IPS DF 4.7 (cell line): ENCODE results near the gene WDR93.

ENCODE experiments used
- DNase-seq: peaks from one replicate; pipeline ENCODE4 v3.0.0-alpha.2; 2013; ENCODE audit warnings: low spot score; ENCODE audit errors: extremely low read depth

Gene WDR93

GRCh38 chr15:89690276-89691218 is at the start of gene WDR93, which contains the start of gene PEX11A:
Gene WDR93, plus strand, starts transcription at chr15:89690811. Its CDS starts 10,936 bp downstream, at chr15:89701747.
Gene PEX11A, minus strand, starts transcription at chr15:89690754. Its CDS starts 122 bp downstream, at chr15:89690632.
- DNase-seq: peak; percentile 41

GRCh38 chr15:89641053-89641452 is 49.6 kb upstream of the WDR93 start:
- DNase-seq: no peak

GRCh38 chr15:89642106-89642505 is 48.5 kb upstream of the WDR93 start:
- DNase-seq: no peak

GRCh38 chr15:89645680-89646079 is 44.9 kb upstream of the WDR93 start:
- DNase-seq: no peak

GRCh38 chr15:89646416-89647141 is 44.0 kb upstream of the WDR93 start:
- no peak for DNase-seq

- DNase-seq: no peak
These were observed 43.3 kb upstream of the WDR93 start for GRCh38 chr15:89647191-89647851.

- no peak for DNase-seq
These were observed 42.3 kb upstream of the WDR93 start for GRCh38 chr15:89648106-89649012.

GRCh38 chr15:89649013-89649625 is 41.5 kb upstream of the WDR93 start:
- DNase-seq: no peak

GRCh38 chr15:89649716-89650115 is 40.9 kb upstream of the WDR93 start:
- DNase-seq: no peak

GRCh38 chr15:89652131-89652530 is 38.5 kb upstream of the WDR93 start:
- DNase-seq: no peak

GRCh38 chr15:89652666-89653065 is 37.9 kb upstream of the WDR93 start:
- DNase-seq: no peak

GRCh38 chr15:89653578-89653977 is 37.0 kb upstream of the WDR93 start:
- DNase-seq: no peak

- no peak for DNase-seq
These were observed 36.3 kb upstream of the WDR93 start for GRCh38 chr15:89654301-89654761.

GRCh38 chr15:89654847-89655805 is 35.5 kb upstream of the WDR93 start, which contains the start of gene KIF7:
Gene KIF7, minus strand, starts transcription at chr15:89655467. Its CDS starts 2,537 bp downstream, at chr15:89652930.
- no peak for DNase-seq

GRCh38 chr15:89656116-89656815 is 34.3 kb upstream of the WDR93 start:
- no peak for DNase-seq

GRCh38 chr15:89657686-89658200 is 32.9 kb upstream of the WDR93 start:
- no peak for DNase-seq

GRCh38 chr15:89659295-89659694 is 31.3 kb upstream of the WDR93 start:
- no peak for DNase-seq

- no peak for DNase-seq
These were observed 30.1 kb upstream of the WDR93 start for GRCh38 chr15:89660556-89660955.
